ENCODE measurements around the gene RPL35.

RPL35 gene

DNA sequence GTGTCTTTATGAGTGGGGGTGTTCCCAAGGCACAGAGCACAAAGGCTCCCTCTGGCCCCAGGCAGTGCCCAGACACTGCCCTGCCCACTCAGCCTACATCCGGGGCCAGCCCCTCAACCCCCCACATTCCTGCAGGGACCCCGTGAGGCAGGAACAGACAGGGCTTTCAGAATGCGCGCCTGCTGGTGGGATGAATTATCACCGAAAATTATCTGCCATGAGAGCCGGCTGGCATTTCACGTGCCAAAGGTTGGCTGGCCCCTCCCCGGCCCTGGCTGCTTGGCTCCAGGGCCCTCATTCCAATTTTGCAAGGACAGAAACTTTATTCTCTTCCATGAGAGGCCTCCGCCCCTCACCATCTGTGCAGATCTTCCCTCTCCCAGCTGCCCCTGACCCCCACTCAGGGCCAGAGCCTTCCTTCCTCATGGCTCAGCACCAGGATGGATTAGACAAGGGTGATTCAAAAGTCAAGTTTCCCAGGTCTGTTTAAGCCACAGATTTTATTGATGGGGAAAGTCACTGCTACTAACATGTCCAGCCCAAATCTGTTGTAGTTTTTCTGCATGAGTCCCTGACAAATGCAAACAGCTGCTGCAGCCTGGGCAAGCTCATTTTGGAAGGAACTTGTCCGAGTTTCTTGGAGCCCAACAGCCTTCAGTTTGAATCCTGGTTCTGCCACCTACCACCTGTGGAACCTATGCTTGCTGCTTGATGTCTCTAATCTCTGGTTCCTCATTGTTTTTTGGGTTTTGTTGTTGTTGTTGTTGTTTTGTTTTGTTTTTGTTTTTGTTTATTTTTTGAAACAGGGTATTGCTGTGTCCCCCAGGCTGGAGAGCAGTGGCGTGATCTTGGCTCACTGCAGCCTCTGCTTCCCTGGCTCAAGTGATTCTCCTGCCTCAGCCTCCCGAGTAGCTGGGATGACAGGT lies 40.8 kb downstream of the RPL35 start:
- no peak for DNase-seq (ENCODE audit: low read depth in 2 of 2)

DNA sequence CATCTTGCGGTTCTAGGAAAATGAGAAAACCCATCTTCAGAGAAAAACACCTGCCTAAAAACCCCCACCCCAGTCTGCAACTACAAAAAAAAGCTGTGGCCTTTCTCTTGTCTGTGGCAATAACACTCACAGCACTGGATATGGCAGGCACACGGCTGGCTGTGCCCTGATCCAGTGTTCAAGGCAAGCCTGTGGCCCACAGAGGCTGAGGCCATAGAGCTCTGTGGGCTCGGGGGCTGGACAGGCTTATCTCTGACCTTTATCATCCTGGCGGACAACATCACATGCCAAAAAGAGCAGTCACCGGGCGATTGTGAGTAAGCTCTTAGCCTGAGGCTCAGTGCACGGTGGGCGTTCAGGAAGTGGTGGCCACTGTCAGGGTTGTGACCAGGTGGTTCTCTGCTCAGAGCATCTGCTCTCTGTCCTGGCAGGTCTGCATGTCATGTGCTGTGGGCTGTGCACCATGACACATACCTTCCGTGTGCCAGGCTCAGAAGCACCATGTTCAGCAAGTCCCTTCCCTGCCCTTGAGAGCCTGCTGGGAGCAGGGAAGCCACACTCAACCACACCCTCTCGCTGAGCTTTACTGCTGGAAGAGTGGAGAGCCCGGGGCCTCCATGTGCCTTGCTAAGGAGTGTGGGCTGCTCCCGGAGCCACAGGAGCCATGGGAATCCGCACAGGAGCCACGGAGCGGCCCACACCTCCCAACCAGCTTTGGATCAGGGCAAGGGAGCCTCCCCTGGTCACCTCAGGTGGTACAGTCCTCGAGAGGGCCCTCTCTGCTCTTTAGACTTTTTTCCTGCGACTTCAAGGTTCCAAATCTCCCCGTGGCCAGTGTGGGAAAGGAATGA lies 43.1 kb downstream of the RPL35 start:
- DNase-seq (ENCODE audit: low read depth in 2 of 2) = no peak

GRCh38 chr9:124815601-124816000 lies 46.2 kb downstream of the RPL35 start:
- DNase-seq (ENCODE audit: low read depth in 2 of 2) = no peak

DNA sequence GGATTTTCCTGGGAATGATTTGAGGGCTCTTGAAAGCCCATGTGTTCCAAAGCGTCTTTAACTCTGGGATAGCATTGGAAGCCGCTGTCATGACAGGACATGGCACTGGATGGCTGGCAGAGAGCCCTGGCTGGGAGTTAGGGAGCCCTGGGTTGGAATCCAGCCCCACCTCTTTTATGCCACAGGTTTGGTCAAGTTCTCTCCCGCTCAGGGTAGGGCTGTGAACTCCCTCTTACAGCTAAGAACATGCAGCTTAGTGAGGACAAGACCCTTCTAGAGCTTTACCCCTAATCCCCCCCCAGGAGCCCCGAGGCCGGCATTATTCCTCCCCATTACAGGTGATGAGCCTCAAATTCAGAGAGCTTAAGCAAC lies 47.6 kb downstream of the RPL35 start:
- DNase-seq (ENCODE audit: low read depth in 2 of 2) = no peak

GRCh38 chr9:124813501-124814163 lies 48.1 kb downstream of the RPL35 start:
- DNase-seq (ENCODE audit: low read depth in 2 of 2) = no peak

DNA sequence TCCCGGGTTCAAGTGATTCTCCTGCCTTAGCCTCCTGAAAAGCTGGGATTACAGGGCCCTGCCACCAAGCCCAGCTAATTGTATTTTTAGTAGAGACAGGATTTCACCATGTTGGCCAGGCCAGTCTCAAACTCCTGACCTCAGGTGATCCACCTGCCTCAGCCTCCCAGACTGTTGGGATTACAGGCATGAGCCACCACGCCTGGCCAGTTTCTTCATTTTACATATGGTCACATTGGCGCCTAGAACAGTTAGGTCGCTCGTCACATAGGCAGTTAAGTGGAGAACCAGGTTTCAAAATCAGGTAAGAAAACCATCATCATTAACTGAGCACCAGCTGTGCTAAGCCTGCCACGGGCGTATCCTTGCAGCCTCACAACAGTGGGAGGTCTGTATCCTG lies 48.7 kb downstream of the RPL35 start:
- DNase-seq (ENCODE audit: low read depth in 2 of 2) = no peak

- no peak for DNase-seq (ENCODE audit: low read depth in 2 of 2)
Measured at GRCh38 chr9:124812441-124812876, 49.3 kb downstream of the RPL35 start.

DNA sequence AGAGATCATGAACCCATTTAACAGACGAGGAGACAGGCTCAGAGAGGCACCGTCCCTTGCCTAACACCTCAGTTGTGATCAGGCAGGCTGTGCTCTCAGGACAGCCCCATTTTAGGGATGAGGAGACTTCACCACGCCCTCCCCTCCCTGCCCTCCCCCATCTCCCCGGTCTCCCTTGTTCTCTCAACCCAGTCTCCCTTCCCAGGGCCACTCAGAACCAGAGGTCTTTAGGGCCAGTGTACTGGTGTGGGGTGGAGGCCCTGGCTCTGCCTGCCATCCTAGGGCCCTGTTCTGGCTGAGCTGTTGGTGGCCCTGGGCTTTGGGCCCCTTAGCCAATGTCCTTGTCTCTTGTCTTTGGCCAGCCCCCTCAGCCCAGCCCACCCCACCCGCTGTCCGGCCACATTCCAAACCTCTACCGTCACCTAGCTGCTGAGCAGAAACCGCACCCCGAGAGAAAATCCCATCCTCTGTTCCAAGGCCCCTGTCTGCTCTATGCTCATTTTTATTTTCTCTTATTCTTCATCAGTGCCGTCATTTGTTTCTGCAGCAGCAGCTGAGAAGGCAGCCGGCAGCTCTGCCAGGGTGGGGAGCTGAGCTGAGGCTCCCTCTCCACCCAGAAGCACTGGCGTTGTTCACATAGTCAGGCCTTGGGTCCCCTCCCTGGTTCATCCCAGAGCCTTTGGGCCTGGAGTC lies 50.9 kb downstream of the RPL35 start:
- no peak for DNase-seq (ENCODE audit: low read depth in 2 of 2)

DNA sequence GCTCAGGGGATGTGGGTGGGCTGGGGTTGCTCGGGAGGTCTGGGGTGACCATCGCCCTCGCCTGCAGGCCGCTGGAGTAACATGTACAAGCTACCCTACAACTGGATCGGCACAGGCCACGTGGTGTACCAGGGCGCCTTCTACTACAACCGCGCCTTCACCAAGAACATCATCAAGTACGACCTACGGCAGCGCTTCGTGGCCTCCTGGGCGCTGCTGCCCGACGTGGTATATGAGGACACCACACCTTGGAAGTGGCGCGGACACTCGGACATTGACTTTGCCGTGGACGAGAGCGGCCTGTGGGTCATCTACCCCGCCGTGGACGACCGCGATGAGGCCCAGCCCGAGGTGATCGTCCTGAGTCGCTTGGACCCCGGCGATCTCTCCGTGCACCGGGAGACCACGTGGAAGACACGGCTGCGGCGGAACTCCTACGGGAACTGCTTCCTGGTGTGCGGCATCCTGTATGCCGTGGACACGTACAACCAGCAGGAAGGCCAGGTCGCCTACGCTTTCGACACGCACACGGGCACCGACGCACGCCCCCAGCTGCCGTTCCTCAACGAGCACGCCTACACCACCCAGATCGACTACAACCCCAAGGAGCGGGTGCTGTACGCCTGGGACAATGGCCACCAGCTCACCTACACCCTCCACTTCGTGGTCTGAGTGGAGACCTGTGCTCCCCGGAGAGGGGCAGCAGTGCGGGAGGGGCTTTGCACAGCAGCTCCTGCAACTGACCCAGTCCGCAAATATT lies 51.8 kb downstream of the RPL35 start:
- no peak for DNase-seq (ENCODE audit: low read depth in 2 of 2)

GRCh38 chr9:124809211-124809610 lies 52.5 kb downstream of the RPL35 start:
- no peak for DNase-seq (ENCODE audit: low read depth in 2 of 2)

DNA sequence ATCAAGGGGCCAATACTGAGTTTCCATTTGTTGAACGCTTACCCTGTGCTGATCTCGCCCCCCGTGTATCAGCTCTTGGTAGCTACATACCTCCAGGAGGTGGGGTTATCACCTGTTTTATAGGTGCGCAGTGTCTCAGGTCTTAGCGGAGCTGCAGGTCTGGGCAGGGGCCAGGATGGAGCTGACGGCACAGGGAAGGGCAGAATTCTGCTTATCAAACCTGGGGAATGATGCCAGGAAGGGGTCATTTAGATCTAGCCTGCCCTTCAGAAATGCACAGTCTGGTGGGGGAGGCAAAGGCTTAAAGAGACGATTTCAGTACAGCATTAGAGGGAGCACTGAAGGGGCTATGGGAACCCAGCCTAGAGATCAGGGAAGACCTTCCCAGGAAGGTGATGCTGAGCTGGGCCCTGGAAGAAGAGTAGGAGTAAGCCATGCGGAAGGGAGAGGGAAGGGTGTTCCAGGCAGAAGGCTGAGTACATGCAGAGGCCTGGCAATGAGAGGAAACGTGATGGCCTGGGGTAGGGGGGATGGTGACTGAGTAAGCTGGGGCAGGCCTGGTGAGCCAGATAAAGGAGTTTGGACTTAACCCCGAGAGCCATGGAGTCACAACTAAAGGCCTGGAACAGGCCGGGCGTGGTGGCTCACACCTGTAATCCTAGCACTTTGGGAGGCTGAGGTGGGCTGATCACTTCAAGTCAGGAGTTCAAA lies 53.4 kb downstream of the RPL35 start:
- no peak for DNase-seq (ENCODE audit: low read depth in 2 of 2)

Data from stimulated activated CD8-positive, alpha-beta memory T cell treated with anti-CD3 and anti-CD28 coated beads, Interleukin-2, amount 100 ng/mL, for 1 hour (primary cell).